Measurements from ENCODE around the gene MESD. TPM values are rescaled to one million over a fixed set of nuclear protein-coding genes. Genes with fewer than 3 reads are reported as not detected.

The MESD gene
- total RNA-seq, 1 experiment from 2014 or later, result 30.2 TPM

DNA sequence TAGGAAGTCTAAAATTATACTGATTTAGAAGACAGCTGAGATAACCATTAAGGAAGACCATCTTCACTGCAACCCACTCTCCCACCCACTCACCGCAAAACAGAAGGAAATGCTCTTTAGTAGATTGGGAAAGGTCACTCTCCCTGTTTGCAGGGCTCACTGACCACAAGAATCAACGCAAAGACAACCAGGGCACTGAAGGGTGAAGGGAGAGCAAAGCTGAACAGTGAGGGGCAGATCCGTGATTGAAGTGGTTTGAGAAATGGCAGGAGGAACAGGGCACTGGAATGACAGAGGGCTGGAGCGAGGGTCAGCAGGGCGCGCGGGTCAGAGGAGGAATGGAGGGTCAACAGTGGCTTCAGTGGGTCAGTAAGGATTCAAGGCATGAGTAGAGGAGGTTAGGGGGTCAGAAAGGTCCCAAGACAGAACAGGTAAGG is 520 bp downstream of the MESD start:
- TF ChIP-seq, protein P1, sequence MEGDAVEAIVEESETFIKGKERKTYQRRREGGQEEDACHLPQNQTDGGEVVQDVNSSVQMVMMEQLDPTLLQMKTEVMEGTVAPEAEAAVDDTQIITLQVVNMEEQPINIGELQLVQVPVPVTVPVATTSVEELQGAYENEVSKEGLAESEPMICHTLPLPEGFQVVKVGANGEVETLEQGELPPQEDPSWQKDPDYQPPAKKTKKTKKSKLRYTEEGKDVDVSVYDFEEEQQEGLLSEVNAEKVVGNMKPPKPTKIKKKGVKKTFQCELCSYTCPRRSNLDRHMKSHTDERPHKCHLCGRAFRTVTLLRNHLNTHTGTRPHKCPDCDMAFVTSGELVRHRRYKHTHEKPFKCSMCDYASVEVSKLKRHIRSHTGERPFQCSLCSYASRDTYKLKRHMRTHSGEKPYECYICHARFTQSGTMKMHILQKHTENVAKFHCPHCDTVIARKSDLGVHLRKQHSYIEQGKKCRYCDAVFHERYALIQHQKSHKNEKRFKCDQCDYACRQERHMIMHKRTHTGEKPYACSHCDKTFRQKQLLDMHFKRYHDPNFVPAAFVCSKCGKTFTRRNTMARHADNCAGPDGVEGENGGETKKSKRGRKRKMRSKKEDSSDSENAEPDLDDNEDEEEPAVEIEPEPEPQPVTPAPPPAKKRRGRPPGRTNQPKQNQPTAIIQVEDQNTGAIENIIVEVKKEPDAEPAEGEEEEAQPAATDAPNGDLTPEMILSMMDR (IDR thresholded peaks at IDR 0.05; ENCODE audit: unreplicated experiment), result no peak
- CTCF ChIA-PET, result interaction anchor here (0.5 to 1.2 kb wide), 4 partner anchors 18 to 826 kb away, joined by 3 to 4 read pairs (median 3); partner anchors contain the start of gene CEMIP

DNA sequence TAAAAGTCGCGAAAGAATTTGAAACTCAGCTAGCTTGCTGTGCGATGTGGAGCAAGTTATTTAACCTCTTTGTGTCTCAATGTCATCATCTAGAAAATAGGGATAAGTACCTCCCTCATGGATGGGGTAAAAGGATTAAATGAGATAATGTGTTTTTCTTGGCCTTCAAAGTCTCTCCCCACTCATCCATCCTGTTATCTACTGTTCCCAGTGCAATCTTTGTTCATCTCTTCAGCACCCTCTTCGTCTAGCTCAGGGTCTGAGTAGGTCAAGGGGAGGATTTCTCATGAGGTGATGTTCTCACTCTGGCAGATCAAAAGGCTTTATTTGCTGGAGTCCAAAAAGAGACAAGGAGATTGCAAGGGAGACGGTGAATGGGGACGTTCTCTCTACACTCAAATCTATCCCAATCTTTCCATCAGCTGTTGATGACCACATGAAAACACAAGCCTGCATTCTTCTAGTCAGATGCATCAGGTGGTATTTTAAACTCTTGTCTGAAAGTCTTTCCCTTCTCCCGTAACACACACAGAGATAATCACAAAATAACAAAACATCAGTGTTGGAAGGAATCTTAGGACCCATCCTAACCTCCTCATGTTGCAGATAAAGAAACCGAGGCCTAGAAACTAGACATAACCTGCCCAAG is 1.3 kb downstream of the MESD start:
- H3K27ac Mint-ChIP-seq (ENCODE audit: low read depth, unreplicated experiment), result peak overlapping the region; percentile 95
- CTCF ChIA-PET, result interaction anchor here (0.6 to 1.2 kb wide), 5 partner anchors 12 to 533 kb away, joined by 3 to 4 read pairs (median 3); partner anchors contain the start of gene CEMIP

More for the DNA sequence above, 520 bp downstream of the MESD start:
- no TSS peak for BruUV-seq (replicated peaks)
- no peaks in the 10 kb centered on the region for H3K9me3 Mint-ChIP-seq (ENCODE audit: unreplicated experiment)
- intact Hi-C loops (cut with micrococcal nuclease), result no loop called here
- H3K4me1 Mint-ChIP-seq (ENCODE audit: insufficient read depth, unreplicated experiment), result peaks cover 45% of the 10 kb centered on the region
- H3K27ac Mint-ChIP-seq (ENCODE audit: low read depth, unreplicated experiment), result peak overlapping the region; percentile 95
- peak overlapping the region; percentile 93 for H3K4me3 Mint-ChIP-seq (ENCODE audit: unreplicated experiment)
- POLR2A ChIA-PET, result interaction anchor here (0.8 to 4.3 kb wide), 7 partner anchors 11 to 407 kb away, joined by 3 to 76 read pairs (median 4); partner anchors contain the start of gene TLNRD1
- no peak for DNase-seq (ENCODE audit: unreplicated experiment)
- peaks cover 13% of the 10 kb centered on the region for H3K36me3 Mint-ChIP-seq (ENCODE audit: insufficient read depth, unreplicated experiment)
- H3K27me3 Mint-ChIP-seq (ENCODE audit: insufficient read depth, unreplicated experiment), result no peaks in the 10 kb centered on the region

DNA sequence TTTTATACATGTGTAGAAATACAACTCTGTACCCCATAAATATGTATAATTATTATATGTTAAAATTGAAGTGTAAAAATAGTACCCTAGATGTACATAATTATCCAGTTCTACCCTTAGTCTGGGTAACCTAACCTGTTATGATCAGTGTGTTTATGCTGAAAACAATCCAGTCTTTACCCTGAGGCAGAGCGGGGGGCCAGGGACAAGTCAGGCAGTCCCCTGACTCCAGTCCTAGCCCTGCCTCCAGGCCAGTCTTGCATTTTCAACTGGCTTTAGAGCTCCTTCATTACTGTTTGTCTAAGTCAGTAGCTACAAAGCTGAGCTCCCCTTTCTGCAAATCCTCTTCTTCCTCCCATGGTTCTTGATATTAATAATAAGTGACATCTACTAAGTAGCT is 3.1 kb downstream of the MESD start:
- DNase-seq (ENCODE audit: unreplicated experiment), result no peak
- CTCF ChIA-PET, result interaction anchor here (0.6 to 1.6 kb wide), 6 partner anchors 12 to 1157 kb away, joined by 3 to 9 read pairs (median 3); partner anchors contain the start of gene CEMIP
- POLR2A ChIA-PET, result interaction anchor here (0.9 kb wide), 1 partner anchor 926 kb away, joined by 3 read pairs; no protein-coding TSS in a partner anchor
- intact Hi-C loops (cut with micrococcal nuclease), result no loop called here
- H3K4me1 Mint-ChIP-seq (ENCODE audit: insufficient read depth, unreplicated experiment), result peaks cover 48% of the 10 kb centered on the region
- peaks cover 21% of the 10 kb centered on the region for H3K36me3 Mint-ChIP-seq (ENCODE audit: insufficient read depth, unreplicated experiment)
- H3K27ac Mint-ChIP-seq (ENCODE audit: low read depth, unreplicated experiment), result peak overlapping the region; percentile 39
- BruUV-seq (replicated peaks), result no TSS peak
- H3K9me3 Mint-ChIP-seq (ENCODE audit: unreplicated experiment), result no peaks in the 10 kb centered on the region
- no peak overlapping the region for H3K4me3 Mint-ChIP-seq (ENCODE audit: unreplicated experiment)
- H3K27me3 Mint-ChIP-seq (ENCODE audit: insufficient read depth, unreplicated experiment), result no peaks in the 10 kb centered on the region
- TF ChIP-seq, protein P1 (IDR thresholded peaks at IDR 0.05; ENCODE audit: unreplicated experiment), result no peak

More for the DNA sequence above, 1.3 kb downstream of the MESD start:
- no peak for DNase-seq (ENCODE audit: unreplicated experiment)
- Mint-ChIP-seq H3K27me3 (ENCODE audit: insufficient read depth, unreplicated experiment) (no peaks in the 10 kb centered on the region), H3K4me1 (ENCODE audit: insufficient read depth, unreplicated experiment) (peaks cover 49% of the 10 kb centered on the region), H3K36me3 (ENCODE audit: insufficient read depth, unreplicated experiment) (peaks cover 13% of the 10 kb centered on the region), H3K9me3 (ENCODE audit: unreplicated experiment) (no peaks in the 10 kb centered on the region), H3K4me3 (ENCODE audit: unreplicated experiment) (peak overlapping the region; percentile 93)
- TF ChIP-seq, protein P1 (IDR thresholded peaks at IDR 0.05; ENCODE audit: unreplicated experiment), result no peak
- TSS peak; percentile 56 for BruUV-seq (replicated peaks)
- POLR2A ChIA-PET, result interaction anchor here (0.6 to 4.3 kb wide), 5 partner anchors 12 to 1237 kb away, joined by 3 to 76 read pairs (median 4); partner anchors contain the start of gene TLNRD1
- intact Hi-C loops (cut with micrococcal nuclease), result no loop called here

DNA sequence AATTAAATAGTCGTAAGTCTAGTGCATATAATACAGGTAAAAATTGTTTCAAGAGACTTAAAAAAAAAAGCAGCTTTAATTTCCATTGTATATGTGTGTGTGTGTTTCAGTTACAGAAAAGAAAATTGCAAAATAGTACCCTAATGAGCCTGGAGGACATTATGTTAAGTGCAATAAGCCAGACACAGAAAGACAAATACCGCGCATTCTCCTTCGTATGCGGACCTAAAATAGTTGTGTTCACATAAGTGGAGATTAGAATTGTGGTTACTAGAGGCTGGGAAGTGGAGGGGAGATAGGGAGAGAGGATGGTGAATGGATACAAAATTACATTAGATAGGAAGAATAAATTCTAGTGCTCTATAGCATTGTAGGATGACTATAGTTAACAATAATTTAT is 3.6 kb downstream of the MESD start:
- Mint-ChIP-seq H3K9me3 (ENCODE audit: unreplicated experiment) (no peaks in the 10 kb centered on the region), H3K36me3 (ENCODE audit: insufficient read depth, unreplicated experiment) (peaks cover 25% of the 10 kb centered on the region), H3K27ac (ENCODE audit: low read depth, unreplicated experiment) (no peak overlapping the region), H3K4me3 (ENCODE audit: unreplicated experiment) (no peak overlapping the region), H3K27me3 (ENCODE audit: insufficient read depth, unreplicated experiment) (no peaks in the 10 kb centered on the region), H3K4me1 (ENCODE audit: insufficient read depth, unreplicated experiment) (peaks cover 42% of the 10 kb centered on the region)
- no TSS peak for BruUV-seq (replicated peaks)
- TF ChIP-seq, protein P1 (IDR thresholded peaks at IDR 0.05; ENCODE audit: unreplicated experiment), result no peak
- intact Hi-C loops (cut with micrococcal nuclease), result no loop called here
- DNase-seq (ENCODE audit: unreplicated experiment), result no peak
- POLR2A ChIA-PET, result interaction anchor here (0.9 kb wide), 1 partner anchor 925 kb away, joined by 3 read pairs; no protein-coding TSS in a partner anchor
- CTCF ChIA-PET, result interaction anchor here (0.6 to 1.6 kb wide), 6 partner anchors 11 to 1158 kb away, joined by 3 to 9 read pairs (median 4); no protein-coding TSS in a partner anchor
